ENCODE data around the gene SELPLG.

The SELPLG gene

DNA sequence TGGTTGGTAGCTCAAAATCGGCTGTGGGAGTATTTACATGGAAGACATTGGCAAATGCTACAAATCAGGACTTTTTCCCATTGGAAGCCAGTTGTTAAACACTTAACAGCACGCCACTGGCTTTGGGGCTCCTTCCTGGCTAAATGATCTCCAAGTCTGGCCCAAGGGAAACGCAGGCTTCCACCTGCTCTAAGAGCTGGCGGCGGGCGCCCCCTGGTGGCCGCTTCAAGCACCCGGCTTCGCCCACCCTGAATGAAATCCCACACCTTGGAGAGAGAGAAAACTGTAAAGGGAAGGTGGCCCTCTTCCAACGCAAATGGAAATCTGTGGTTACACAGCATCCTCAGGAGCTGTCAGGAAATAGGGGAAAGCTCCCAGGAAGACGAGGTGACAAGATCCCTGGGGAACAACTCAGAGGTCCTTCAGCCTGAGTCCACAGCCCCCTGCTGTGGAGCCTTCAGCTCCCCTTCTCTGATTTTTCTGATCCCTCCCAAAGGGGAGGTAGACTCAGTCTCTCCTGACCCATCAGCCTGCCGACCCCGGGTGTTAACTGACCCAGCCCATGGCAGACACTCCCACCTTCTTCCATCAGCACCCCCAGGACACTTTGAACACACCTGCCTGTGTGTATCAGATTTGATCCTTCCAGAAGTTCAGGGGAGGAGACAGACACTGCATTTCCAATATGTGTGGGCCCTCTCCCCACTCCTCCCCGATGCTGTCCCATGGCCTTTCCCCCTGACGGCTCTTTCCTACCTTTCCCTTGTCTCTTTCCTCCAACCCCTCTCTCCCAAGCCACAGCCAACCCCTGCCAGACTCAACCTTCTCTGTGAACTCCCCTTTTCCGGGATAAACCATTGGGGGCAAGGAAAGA lies 15.4 kb downstream of the SELPLG start:
- Histone ChIP-seq H3K4me3 (ENCODE audit: low read length) (no peak overlapping the region), H3K27me3 (ENCODE audit: control insufficient read depth, insufficient read depth, low read length) (no peaks in the 10 kb centered on the region), H3K4me1 (ENCODE audit: control insufficient read depth, insufficient read depth, low read length) (peaks cover 2% of the 10 kb centered on the region; the same call in 1 of the 2 replicates), H3K27ac (ENCODE audit: low read length) (no peak overlapping the region), H3K36me3 (ENCODE audit: control insufficient read depth, insufficient read depth, low read length) (no peaks in the 10 kb centered on the region), H3K9me3 (ENCODE audit: control insufficient read depth, insufficient read depth, low read length) (no peaks in the 10 kb centered on the region)
- no peak for DNase-seq (ENCODE audit: low read depth, low spot score)
- WGBS (ENCODE audit: insufficient coverage, insufficient read length) = no CpG with 5 or more reads among the region's 16 CpGs

- H3K9me3 ChIP-seq (ENCODE audit: control insufficient read depth, insufficient read depth, low read length) = no peaks in the 10 kb centered on the region
- DNase-seq (ENCODE audit: low read depth, low spot score) = no peak
- no CpG with 5 or more reads among the region's 14 CpGs for WGBS (ENCODE audit: insufficient coverage, insufficient read length)
- peaks cover 2% of the 10 kb centered on the region; the same call in 1 of the 2 replicates for H3K4me1 ChIP-seq (ENCODE audit: control insufficient read depth, insufficient read depth, low read length)
- no peak overlapping the region for H3K27ac ChIP-seq (ENCODE audit: low read length)
- no peaks in the 10 kb centered on the region for H3K27me3 ChIP-seq (ENCODE audit: control insufficient read depth, insufficient read depth, low read length)
- no peak overlapping the region for H3K4me3 ChIP-seq (ENCODE audit: low read length)
- H3K36me3 ChIP-seq (ENCODE audit: control insufficient read depth, insufficient read depth, low read length) = no peaks in the 10 kb centered on the region
Measured at GRCh38 chr12:108616941-108617858, 16.5 kb downstream of the SELPLG start.

DNA sequence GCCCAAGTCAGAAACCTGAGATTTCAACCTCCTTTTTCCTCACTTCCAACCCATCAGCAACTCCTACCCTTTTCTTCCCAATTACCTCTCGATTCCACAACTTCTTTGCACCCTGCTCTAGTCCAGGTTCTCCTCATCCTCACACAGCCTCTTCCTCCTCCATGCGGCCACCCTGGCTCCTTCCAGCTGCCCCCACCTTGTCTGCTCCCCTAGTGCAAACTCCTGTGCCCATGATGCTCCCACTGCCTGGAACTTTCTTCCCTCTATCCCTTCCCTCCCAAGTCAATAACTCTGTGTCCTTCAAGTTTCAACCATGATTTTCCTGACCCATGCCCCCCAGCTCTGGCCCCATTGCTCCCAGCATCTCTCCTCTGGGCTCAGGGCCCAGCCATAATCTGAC lies 17.3 kb downstream of the SELPLG start:
- 100% methylated on average over 1 of the region's 2 CpGs for WGBS (ENCODE audit: insufficient coverage, insufficient read length)
- Histone ChIP-seq H3K4me3 (ENCODE audit: low read length) (no peak overlapping the region), H3K4me1 (ENCODE audit: control insufficient read depth, insufficient read depth, low read length) (peaks cover 2% of the 10 kb centered on the region; the same call in 1 of the 2 replicates), H3K36me3 (ENCODE audit: control insufficient read depth, insufficient read depth, low read length) (no peaks in the 10 kb centered on the region), H3K27ac (ENCODE audit: low read length) (no peak overlapping the region), H3K9me3 (ENCODE audit: control insufficient read depth, insufficient read depth, low read length) (no peaks in the 10 kb centered on the region), H3K27me3 (ENCODE audit: control insufficient read depth, insufficient read depth, low read length) (no peaks in the 10 kb centered on the region)
- no peak for DNase-seq (ENCODE audit: low read depth, low spot score)

DNA sequence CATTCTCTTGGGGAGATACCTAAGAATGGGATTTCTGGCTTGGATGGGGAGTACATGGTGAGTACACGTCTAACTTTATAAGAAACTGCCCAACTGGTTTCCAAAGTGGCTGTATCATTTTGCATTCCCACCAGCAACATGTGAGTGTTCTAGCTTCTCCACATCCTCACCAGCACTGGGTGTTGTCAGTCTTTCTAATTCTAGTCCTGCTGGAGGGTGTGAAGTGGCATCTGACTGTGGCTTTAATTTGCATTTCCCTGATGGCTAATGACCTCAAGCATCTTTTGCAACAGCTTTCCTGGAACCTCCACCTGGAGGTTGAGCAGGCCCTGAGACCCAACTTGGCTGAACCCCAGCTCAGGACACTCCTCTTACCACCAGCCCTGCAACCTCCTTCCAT lies 17.8 kb downstream of the SELPLG start:
- DNase-seq (ENCODE audit: low read depth, low spot score) = no peak
- Histone ChIP-seq H3K27ac (ENCODE audit: low read length) (no peak overlapping the region), H3K4me3 (ENCODE audit: low read length) (no peak overlapping the region), H3K36me3 (ENCODE audit: control insufficient read depth, insufficient read depth, low read length) (no peaks in the 10 kb centered on the region), H3K27me3 (ENCODE audit: control insufficient read depth, insufficient read depth, low read length) (no peaks in the 10 kb centered on the region), H3K9me3 (ENCODE audit: control insufficient read depth, insufficient read depth, low read length) (no peaks in the 10 kb centered on the region), H3K4me1 (ENCODE audit: control insufficient read depth, insufficient read depth, low read length) (peaks cover 2% of the 10 kb centered on the region; the same call in 1 of the 2 replicates)
- no CpG with 5 or more reads among the region's 1 CpG for WGBS (ENCODE audit: insufficient coverage, insufficient read length)

DNA sequence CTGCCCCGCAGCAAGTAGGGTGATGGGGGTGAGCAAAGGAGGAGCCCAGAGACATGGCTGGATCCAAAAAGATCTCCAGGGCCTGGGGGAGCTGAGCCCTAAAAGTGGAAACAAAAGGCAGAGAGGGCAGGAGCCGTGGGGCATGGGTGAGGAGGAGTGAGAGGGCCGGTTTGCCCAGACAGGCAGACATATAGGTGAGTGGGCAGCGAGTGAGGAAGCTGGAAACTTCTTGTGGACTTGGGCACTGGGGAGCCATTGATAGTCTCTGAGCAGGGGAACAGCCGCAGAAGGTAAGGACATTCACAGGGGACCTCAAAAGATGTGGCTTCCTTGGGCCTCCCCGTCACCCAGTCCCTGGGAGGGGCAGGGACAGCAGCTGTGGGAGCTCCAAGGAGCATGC lies 19.1 kb downstream of the SELPLG start:
- no peak overlapping the region for H3K27ac ChIP-seq (ENCODE audit: low read length)
- DNase-seq (ENCODE audit: low read depth, low spot score) = no peak
- H3K27me3 ChIP-seq (ENCODE audit: control insufficient read depth, insufficient read depth, low read length) = no peaks in the 10 kb centered on the region
- peaks cover 2% of the 10 kb centered on the region; the same call in 1 of the 2 replicates for H3K4me1 ChIP-seq (ENCODE audit: control insufficient read depth, insufficient read depth, low read length)
- no CpG with 5 or more reads among the region's 6 CpGs for WGBS (ENCODE audit: insufficient coverage, insufficient read length)
- H3K36me3 ChIP-seq (ENCODE audit: control insufficient read depth, insufficient read depth, low read length) = no peaks in the 10 kb centered on the region
- no peak overlapping the region for H3K4me3 ChIP-seq (ENCODE audit: low read length)
- no peaks in the 10 kb centered on the region for H3K9me3 ChIP-seq (ENCODE audit: control insufficient read depth, insufficient read depth, low read length)

DNA sequence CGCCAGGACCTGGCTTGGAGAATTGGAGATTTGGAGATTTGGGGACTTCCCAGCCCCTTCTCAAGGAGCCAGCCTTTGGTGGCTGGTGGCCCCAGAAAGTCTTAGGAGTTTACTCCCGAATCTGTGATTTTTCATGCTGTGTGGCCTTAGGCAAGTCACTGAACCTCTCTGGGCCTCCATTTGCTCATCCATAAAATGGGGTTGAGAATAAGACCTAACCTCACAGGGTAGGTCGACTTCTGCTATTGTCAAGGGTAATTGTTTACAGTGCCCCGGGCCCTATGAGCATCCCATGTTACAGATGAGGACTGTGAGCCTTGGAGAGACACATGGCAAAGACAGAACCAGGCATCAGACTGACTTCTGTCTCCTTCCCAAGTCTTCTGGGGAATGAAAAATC lies 19.7 kb downstream of the SELPLG start:
- Histone ChIP-seq H3K9me3 (ENCODE audit: control insufficient read depth, insufficient read depth, low read length) (no peaks in the 10 kb centered on the region), H3K4me1 (ENCODE audit: control insufficient read depth, insufficient read depth, low read length) (peaks cover 2% of the 10 kb centered on the region; the same call in 1 of the 2 replicates), H3K27me3 (ENCODE audit: control insufficient read depth, insufficient read depth, low read length) (no peaks in the 10 kb centered on the region), H3K4me3 (ENCODE audit: low read length) (no peak overlapping the region), H3K27ac (ENCODE audit: low read length) (no peak overlapping the region), H3K36me3 (ENCODE audit: control insufficient read depth, insufficient read depth, low read length) (no peaks in the 10 kb centered on the region)
- no CpG with 5 or more reads among the region's 4 CpGs for WGBS (ENCODE audit: insufficient coverage, insufficient read length)
- no peak for DNase-seq (ENCODE audit: low read depth, low spot score)

GRCh38 chr12:108613548-108613947 lies 20.1 kb downstream of the SELPLG start:
- no peaks in the 10 kb centered on the region for H3K9me3 ChIP-seq (ENCODE audit: control insufficient read depth, insufficient read depth, low read length)
- H3K4me3 ChIP-seq (ENCODE audit: low read length) = no peak overlapping the region
- no peaks in the 10 kb centered on the region for H3K36me3 ChIP-seq (ENCODE audit: control insufficient read depth, insufficient read depth, low read length)
- no peak for DNase-seq (ENCODE audit: low read depth, low spot score)
- no CpG with 5 or more reads among the region's 9 CpGs for WGBS (ENCODE audit: insufficient coverage, insufficient read length)
- H3K27ac ChIP-seq (ENCODE audit: low read length) = no peak overlapping the region
- peaks cover 2% of the 10 kb centered on the region; the same call in 1 of the 2 replicates for H3K4me1 ChIP-seq (ENCODE audit: control insufficient read depth, insufficient read depth, low read length)
- no peaks in the 10 kb centered on the region for H3K27me3 ChIP-seq (ENCODE audit: control insufficient read depth, insufficient read depth, low read length)

GRCh38 chr12:108612788-108613282 lies 20.9 kb downstream of the SELPLG start:
- Histone ChIP-seq H3K4me1 (ENCODE audit: control insufficient read depth, insufficient read depth, low read length) (peaks cover 2% of the 10 kb centered on the region; the same call in 1 of the 2 replicates), H3K9me3 (ENCODE audit: control insufficient read depth, insufficient read depth, low read length) (no peaks in the 10 kb centered on the region), H3K27ac (ENCODE audit: low read length) (no peak overlapping the region), H3K4me3 (ENCODE audit: low read length) (no peak overlapping the region), H3K36me3 (ENCODE audit: control insufficient read depth, insufficient read depth, low read length) (no peaks in the 10 kb centered on the region), H3K27me3 (ENCODE audit: control insufficient read depth, insufficient read depth, low read length) (no peaks in the 10 kb centered on the region)
- DNase-seq (ENCODE audit: low read depth, low spot score) = no peak
- no CpG with 5 or more reads among the region's 8 CpGs for WGBS (ENCODE audit: insufficient coverage, insufficient read length)

DNA sequence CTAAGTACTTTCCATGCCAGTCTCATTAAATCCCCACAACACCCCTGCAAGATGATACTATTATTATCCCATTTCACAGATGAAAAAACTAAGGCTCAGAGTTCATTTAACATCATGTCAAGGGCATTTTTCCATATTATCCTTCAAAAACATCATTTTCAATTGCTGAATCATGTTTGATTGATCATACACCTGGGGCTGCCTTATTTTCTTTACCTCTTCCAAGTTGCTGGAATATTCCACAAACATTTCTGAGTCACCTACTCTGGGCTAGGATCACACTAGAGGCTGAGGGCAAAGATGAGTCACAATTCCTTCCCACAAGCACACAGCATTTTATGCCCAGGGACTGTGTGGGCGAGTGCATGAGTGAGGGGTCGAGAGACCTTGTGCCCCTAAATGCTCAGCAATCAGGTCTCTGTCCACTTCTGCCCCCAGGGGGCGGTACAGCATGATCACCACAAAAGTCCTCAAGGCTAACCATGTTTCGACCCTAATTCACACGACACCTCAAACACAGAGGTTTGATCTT lies 21.7 kb downstream of the SELPLG start:
- peak; percentile 70 for DNase-seq (ENCODE audit: low read depth, low spot score)
- no CpG with 5 or more reads among the region's 5 CpGs for WGBS (ENCODE audit: insufficient coverage, insufficient read length)
- Histone ChIP-seq H3K4me3 (ENCODE audit: low read length) (no peak overlapping the region), H3K4me1 (ENCODE audit: control insufficient read depth, insufficient read depth, low read length) (peaks cover 2% of the 10 kb centered on the region; the same call in 1 of the 2 replicates), H3K27ac (ENCODE audit: low read length) (no peak overlapping the region), H3K9me3 (ENCODE audit: control insufficient read depth, insufficient read depth, low read length) (no peaks in the 10 kb centered on the region), H3K36me3 (ENCODE audit: control insufficient read depth, insufficient read depth, low read length) (no peaks in the 10 kb centered on the region), H3K27me3 (ENCODE audit: control insufficient read depth, insufficient read depth, low read length) (no peaks in the 10 kb centered on the region)
